D721Med (cell line): ENCODE results near the gene CAPN5.

Source experiments
- DNase-seq: peaks from one replicate; pipeline ENCODE4 v3.0.0; 2011; ENCODE audit warnings: low spot score; ENCODE audit not compliant: insufficient read length
- FAIRE-seq: peaks from 2 replicates; lab custom pipeline; 2011; peaks lifted over from hg19 to GRCh38; lab: Jason Lieb, UNC
- TF ChIP-seq, protein P1 (sequence below): IDR thresholded peaks from 2 replicates; pipeline ENCODE4 v1.5.1; 2012; ENCODE audit warnings: mild to moderate bottlenecking, control low read depth; ENCODE audit not compliant: insufficient read depth; ENCODE audit errors: missing control alignments

Gene CAPN5

DNA sequence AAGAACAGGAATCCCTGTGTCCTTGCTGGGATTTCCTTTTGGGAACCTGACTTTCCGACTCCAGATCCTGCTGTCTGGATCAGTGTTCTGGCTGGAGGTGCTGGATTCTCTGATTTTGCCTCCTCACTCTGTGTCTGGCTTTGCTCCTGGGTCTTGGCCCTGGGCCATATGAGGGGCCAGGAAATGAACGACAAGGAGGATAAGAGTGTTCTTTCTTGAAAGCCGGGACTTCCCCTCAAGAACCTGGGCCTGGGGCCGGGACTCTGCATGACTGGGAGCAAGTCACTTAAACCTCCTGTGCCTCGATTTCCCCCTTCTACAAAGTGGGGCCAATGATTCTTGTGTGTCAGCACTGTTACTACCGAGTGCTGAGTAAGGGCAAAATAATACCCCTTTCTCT is 58.4 kb downstream of the CAPN5 start:
- TF ChIP-seq, protein P1, sequence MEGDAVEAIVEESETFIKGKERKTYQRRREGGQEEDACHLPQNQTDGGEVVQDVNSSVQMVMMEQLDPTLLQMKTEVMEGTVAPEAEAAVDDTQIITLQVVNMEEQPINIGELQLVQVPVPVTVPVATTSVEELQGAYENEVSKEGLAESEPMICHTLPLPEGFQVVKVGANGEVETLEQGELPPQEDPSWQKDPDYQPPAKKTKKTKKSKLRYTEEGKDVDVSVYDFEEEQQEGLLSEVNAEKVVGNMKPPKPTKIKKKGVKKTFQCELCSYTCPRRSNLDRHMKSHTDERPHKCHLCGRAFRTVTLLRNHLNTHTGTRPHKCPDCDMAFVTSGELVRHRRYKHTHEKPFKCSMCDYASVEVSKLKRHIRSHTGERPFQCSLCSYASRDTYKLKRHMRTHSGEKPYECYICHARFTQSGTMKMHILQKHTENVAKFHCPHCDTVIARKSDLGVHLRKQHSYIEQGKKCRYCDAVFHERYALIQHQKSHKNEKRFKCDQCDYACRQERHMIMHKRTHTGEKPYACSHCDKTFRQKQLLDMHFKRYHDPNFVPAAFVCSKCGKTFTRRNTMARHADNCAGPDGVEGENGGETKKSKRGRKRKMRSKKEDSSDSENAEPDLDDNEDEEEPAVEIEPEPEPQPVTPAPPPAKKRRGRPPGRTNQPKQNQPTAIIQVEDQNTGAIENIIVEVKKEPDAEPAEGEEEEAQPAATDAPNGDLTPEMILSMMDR = no peak

DNA sequence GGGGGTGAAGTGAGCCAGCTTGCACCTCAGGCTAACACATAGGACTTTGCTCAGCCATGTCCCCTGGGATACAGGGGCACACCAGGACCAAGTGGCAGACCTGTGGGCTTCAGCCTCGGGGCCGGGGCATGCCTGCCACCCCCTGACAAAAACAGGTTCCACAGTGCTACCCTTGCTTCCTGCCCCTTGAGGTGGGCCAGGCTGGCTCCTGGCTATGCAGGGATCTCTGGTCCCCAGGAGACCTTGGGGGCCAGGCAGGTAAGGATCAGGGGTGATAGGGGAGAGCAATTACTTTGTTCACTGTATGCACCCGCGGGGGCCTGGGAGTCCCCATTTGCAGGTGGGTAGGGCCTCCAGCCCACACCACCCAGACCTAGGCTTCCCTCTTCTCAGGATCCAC is 58.9 kb downstream of the CAPN5 start:
- FAIRE-seq = no peak
- TF ChIP-seq, protein P1 = no peak
- no peak for DNase-seq

More for the DNA sequence above, 58.4 kb downstream of the CAPN5 start:
- DNase-seq (no peak), FAIRE-seq (no peak)

DNA sequence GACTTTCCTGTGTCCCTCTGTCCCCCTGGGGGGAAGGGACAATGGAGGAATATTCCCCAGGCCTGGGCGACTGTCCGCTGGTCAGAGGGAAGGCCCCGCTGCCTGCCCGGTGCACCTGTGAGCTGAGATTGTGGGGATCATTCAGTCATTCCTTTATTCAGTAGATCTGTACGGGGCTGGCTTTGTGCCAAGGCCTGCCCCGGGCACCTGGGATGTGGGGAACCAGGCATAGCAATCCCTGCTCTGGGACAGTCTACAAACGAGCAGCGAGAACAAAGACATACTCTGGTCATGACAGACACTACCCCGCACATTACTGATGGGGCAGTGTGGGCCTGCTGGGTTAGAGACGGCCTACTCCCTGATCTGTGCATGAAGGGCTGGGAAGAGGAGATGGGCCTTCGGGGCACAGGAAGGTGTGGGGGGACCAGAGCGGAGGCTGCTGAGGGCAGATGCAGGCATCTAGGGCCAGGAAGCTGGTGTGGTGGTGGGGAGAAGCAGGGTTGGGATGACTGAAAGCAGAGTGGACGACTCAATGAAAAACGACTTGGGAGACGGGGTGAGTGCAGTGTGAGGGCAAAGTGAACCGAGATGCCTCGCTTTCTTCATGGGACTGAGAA is 59.5 kb downstream of the CAPN5 start:
- DNase-seq = no peak
- TF ChIP-seq, protein P1 = no peak
- FAIRE-seq = no peak

DNA sequence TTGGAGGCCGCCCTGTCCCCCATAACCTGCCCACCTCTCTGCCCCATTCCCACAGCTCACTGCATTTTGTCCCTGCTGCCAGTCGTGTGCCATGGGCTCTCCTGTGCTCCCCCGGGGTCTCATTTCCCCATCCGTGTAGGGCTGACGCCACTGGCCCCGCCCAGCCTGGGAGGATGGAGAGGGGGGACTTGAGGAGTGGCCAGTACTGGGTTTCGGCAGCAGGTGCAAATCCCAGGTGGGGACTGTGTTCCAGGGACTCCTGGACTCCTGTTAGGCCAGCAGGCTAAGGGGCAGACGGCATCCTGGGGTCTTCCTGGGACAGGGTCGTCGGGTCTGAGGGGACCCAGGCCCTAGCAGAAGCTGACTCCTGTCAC is 60.1 kb downstream of the CAPN5 start:
- FAIRE-seq = no peak
- no peak for DNase-seq
- TF ChIP-seq, protein P1 = no peak

DNA sequence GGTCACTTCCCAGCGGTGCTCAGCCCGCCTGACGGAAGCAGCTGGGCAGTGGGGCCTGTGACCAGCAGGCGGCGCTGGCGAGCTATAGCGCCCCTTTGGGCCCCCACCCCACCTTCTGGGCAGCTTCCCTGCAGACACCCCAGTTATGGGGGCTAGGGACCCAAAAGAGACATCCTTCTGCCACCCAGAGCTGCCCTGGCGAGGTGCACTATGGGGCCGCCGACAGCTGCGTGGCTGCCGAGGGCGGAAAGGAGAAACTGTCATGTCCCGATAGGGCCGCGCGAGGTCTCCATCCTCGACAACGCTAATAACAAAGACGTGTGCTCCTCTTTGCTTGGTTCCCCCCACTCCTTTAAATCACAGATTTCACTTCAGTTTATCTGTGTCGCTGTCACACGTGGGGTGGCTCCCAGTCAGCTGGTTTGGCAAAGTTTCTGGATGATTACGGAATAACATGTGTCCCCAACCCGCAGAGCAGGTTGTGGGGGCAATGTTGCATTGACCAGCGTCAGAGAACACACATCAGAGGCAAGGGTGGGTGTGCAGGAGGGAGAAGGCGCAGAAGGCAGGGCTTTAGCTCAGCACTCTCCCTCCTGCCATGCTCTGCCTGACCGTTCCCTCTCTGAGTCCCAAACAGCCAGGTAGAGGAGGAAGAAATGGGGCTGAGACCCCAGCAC is 60.6 kb downstream of the CAPN5 start:
- no peak for FAIRE-seq
- peak; percentile 85 for DNase-seq
- TF ChIP-seq, protein P1 = peak; percentile 75

DNA sequence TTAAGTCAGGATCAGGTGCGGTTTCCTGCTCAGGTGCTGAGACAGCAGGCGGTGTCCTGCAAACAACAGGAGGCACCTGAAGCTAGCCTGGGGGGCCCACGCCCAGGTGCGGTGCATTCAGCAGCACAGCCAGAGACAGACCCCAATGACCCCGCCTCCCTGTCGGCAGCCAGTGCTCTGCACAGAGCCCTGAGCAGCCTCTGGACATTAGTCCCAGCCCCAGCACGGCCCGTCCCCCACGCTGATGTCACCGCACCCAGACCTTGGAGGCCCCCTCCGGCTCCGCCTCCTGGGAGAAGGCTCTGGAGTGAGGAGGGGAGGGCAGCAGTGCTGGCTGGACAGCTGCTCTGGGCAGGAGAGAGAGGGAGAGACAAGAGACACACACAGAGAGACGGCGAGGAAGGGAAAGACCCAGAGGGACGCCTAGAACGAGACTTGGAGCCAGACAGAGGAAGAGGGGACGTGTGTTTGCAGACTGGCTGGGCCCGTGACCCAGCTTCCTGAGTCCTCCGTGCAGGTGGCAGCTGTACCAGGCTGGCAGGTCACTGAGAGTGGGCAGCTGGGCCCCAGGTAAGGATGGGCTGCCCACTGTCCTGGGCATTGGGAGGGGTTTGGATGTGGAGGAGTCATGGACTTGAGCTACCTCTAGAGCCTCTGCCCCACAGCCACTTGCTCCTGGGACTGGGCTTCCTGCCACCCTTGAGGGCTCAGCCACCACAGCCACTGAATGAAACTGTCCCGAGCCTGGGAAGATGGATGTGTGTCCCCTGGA is 61.3 kb downstream of the CAPN5 start, which contains the start of gene MYO7A:
MYO7A (plus strand) TSS at position 327 of the 772 bp plus-strand sequence. CDS start 2,389 bp downstream, outside the sequence.
- DNase-seq (no peak), FAIRE-seq (no peak)
- TF ChIP-seq, protein P1 = no peak
